Stimulated activated CD4-positive, alpha-beta T cell treated with anti-CD3 and anti-CD28 coated beads, Interleukin-2, amount 100 ng/mL, for 48 hours (primary cell): ENCODE results near the gene DHRS7C.
A peak's percentile ranks its signal among the peaks of the same experiment; 100 is the strongest.

ENCODE experiments used
- DNase-seq, 2 donors: peaks; one replicate each; pipeline ENCODE4 v3.0.0-alpha.2; 2020

DHRS7C gene

DNA sequence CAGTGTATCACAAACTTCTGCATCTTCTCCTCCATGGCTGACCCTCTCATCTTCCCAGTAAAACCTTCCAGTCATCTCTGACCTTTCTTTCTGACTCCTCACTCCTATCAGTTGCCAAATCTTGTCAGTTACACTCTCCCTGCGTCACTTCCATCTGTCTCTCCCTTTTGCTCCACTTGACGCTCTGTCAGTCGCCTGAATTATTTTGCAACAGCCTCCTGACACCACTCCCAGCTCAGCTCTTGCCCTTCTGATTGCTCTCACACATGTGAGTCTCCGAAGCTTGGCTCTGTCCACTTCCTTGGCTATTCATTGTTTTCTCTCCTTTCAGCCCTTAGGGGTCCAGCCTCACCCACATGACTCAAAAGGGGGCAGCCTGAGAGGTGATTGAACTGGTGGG, 27.7 kb downstream of the DHRS7C start:
- no peak for DNase-seq

DNA sequence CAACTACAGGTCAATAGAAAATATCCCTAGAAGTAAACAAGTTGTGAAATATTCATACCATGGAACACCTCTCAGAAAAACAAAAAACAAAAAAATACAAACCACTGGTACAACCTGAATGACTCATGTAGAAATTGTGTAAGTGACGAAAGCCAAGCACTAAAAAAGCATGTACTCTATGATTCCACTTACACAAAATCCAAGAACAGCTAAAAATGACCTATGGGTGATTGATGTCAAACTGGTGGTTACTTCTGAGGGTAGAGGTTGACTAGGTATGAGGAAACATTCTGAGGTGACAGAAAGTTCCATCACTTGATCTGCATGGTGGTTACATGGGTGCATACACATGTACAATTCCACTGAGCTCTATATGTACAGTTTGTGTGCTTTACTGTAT, 31.1 kb downstream of the DHRS7C start:
- no peak for DNase-seq

DNA sequence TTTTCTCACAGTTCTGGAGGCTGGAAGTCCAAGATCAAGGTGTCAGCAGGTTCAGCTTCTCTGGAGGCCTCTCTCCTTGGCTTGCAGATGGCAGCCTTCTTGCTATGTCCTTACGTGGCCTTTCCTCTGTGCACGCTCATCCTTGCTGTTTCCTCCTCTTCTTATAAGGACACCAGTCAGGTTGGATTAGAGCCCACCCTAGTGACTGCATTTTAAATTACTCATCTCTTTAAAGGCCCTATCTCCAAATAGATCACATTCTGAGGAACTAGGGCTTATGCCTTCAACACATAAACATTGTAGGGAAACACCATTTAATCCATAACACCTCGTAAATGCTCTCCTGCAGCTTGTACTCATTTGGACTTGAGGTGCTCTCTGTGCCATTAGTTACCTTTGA, 36.3 kb downstream of the DHRS7C start:
- DNase-seq: no peak

DNA sequence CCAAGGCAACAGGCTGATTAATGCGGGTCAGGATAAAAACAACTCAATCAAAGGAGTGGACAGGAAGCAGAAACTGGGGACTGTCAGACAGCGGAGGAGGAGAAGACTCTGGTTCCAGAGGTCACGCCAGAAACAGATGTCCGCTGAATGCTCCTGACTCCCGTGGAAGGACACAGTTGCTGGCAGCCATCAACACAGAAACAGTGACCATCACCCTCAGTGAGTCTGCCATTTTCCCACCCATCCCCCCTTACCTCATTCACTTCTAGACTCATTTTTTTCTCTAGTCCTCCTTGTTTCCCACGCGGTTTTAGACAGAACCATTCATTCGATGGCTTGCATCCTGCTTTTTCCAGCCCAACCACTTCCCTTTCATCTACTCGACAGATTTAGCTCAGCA, 40.9 kb downstream of the DHRS7C start:
- no peak for DNase-seq

DNA sequence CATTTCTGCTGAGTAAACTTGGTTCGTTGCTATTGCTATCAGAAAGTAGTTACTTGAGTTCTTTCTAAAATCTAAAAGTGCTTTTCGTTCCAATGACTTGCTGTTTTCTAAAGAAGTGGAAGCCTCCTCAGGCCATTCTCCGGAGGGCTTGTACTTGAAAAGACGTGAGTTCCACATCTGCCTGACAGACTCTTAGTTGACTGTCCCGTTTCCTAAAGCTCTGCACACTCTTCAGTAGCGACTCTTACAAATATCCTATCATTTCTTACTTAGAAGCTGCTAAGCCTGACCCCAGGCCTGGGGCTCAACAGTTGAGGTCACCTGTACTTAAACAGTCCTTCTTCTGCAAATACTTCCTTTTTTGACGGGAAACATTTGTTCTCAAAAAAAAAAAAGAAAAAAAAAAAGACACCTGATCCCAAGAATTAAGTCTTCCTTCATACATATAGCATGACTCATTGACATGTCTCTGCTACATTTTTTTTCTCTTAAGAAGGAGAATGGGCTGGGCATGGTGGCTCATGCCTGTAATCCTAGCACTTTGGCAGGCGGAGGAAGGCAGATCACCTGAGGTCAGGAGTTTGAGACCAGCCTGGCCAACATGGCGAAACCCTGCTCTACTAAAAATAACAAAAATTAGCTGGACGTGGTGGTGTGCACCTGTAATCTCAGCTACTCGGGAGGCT, 61.5 kb downstream of the DHRS7C start:
- no peak for DNase-seq

DNA sequence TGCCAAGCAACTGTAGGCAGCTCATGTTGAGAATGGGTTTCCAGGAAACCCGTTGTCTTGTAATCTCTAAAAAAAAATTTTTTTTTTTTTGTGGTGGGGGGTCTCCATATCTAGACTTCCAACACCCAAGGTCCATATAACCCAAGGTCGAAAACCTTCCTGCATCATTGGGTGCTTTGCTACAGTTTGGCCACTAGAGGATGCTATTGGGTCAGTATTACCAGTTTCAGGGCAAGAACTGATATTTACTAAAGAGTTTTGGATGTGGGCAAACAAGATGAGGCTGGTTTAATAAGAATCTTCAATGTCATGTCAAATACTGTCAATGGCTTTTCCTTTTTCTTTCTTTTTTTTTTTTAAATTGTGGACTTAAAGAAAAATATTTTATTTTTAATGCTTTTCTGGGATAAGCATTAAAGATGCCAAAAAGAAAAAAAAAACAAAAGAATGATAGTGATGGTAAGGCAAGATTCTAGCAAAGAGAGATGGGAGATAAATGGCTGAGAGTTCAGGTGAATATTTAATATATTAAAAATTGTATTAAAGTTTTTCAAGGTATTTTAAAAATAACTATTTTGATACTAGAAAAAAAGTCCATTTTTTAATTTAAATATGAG, 62.2 kb downstream of the DHRS7C start:
- peak in 1 of 2 donors; percentile 2 for DNase-seq

DNA sequence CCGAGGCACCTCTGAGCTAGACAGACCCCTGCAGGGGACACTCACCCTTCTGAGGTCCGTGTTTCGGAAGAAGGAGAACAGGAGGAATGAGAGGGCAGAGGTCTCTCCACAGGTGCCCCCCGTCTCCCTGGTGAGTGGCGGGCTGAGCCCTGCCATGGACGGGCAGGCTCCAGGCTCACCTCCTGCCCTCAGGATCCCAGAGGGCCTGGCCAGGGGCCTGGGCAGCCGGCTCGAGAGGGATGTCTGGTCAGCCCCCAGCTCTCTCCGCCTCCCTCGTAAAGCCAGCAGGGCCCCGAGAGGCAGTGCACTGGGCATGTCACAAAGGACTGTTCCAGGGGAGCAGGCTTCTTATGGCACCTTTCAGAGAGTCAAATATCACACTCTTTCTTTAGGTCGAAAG, 62.8 kb downstream of the DHRS7C start:
- DNase-seq: no peak

DNA sequence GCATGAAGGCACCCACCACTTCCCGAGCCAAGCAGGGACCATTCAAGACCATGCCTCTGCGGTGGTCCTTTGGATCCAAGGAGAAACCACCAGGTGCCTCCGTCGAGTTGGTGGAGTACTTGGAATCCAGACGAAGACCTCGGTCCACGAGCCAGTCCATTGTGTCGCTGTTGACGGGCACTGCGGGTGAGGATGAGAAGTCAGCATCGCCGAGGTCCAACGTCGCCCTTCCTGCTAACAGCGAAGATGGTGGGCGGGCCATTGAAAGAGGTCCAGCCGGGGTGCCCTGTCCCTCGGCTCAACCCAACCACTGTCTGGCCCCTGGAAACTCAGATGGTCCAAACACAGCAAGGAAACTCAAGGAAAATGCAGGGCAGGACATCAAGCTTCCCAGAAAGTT, 63.4 kb downstream of the DHRS7C start:
- DNase-seq: no peak

DNA sequence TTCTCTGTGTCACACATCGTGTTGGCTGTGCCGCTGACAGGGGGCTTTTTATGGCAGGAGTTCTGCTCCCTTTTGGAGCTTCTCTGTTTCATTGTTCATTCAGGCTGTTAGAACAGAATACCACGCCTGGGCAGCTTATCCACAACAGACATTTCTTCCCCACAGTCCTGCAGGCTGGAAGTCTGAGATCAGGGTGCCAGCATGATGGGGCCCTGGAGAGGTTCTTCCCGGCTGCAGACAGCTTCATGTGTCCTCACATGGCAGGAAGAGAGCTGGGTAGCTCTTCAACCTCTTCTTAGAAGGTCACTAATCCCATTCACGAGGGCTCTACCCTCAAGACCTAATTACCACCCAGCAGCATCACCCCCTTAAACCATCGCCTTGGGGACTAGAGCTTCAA, 65.1 kb downstream of the DHRS7C start:
- no peak for DNase-seq

DNA sequence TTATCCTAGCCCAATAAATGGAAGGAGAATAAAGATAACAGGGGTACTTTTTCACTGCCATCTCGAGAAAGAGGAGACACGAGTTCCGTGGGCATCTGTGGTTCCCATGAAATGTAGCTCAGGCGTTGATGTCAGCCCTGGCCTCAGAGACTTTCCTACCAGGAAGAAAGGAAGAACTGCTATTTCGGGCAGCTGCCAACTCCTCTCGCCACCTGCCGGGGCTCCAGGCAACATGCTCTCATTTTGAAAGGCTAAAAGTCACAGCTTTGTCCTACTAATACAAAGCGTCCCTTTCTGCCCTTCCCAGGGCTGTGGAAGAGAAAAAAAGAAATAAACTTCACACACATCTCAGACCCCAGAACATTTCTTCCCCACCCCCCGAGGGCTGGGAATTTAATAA, 65.8 kb downstream of the DHRS7C start:
- DNase-seq: no peak
